GM11168 (cell line): ENCODE results near the gene TSPAN31.

Experiments
- in situ Hi-C: fragments of 300-500 bp; cut with MboI; formaldehyde crosslinking; loops from one replicate; pipeline ENCODE4 v1.12.0; 2022; ENCODE audit warnings: low sequenced_read_pairs; ENCODE audit not compliant: unreplicated experiment

TSPAN31 gene

DNA sequence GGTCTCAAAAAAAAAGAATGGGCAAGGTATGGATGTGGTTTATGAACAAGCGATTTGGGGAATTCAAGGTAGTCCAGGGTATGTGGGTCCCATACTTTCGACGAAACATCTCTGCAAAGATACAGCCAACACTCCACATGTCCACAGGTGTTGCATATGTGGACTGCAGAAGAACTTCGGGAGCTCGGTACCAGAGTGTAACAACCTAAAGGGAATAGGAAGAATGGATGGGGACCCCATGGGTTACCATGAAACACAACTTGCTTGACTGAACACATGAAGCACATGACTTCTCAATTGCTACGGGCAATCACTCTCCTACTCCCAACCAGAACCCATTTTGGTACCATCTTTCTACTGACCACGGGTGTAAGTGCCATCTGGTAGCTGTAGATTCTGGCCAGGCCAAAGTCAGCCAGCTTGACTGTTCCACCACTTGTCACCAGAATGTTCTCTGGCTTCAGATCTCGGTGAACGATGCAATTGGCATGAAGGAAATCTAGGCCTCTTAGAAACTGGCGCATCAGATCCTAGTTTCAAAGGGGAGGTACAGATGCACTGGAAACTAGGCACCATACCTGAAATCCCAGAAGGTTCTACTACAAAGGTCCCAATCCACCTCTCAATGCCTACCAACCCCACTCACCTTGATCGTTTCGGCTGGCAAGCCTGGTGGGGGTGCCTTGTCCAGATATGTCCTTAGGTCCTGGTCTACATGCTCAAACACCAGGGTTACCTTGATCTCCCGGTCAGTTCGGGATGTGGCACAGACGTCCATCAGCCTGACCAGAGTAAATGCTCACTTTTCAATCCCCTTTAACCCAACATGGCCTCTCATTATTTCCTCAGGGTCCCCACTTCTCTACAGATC lies 6.0 kb downstream of the TSPAN31 start:
- in situ Hi-C loops, result no loop called here

DNA sequence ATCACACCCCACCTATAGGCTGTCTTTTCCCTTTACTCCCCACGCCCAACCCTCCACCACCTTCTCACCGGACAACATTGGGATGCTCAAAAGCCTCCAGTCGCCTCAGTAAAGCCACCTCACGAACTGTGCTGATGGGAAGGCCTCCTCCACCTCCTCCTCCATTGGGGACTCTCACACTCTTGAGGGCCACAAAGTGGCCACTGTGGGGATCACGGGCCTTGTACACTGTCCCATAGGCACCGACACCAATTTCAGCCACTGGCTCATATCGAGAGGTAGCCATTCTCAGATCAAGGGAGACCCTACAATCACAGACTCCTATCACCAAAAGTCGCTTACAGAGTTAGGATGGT lies 6.6 kb downstream of the TSPAN31 start:
- in situ Hi-C loops, result no loop called here

DNA sequence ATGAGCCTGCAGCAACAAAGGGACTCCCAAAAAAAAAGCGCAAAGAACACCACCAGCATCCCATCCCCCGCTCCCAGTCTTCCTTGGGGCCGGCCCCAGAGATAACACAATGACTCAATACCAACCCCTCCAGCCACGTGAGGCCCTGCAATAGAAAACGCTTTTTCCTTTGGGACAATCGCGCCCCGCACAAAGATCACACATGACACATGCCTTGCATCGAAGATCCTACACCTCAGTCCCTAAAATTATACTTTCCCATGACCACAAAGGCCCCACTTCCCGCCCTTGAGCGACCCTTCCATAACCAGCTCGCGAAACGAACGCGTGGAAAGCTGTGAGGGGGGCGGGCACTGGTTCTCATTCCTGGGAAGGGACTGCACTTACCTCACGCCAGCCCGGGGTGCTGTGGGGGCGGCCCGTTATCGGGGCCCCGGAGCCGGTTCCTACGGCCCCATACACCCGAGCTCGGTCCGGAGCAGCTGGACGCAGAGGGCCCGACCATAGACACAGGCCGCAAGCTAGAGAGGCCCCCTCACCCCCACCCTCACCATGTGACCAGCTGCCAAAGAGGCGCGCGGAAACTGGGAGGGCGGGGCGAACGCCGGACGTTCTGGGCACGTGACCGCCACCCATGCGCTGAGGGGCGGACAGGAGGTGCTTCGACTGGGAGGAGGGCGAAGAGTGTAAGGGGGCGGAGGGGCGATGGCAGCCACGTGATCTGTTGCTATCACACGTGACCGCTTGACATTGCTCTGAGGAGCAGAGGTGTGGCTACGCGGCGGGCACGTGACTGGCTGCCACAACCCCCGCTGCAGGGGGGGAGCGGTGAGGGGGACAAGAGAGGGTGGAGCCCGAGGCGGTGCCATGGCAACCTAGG lies 7.2 kb downstream of the TSPAN31 start, which contains the start of gene CDK4:
Gene CDK4, minus strand, starts transcription at position 523 of the 880 bp plus-strand sequence. CDS start 593 bp downstream, outside the sequence.
- in situ Hi-C loops, result no loop called here

DNA sequence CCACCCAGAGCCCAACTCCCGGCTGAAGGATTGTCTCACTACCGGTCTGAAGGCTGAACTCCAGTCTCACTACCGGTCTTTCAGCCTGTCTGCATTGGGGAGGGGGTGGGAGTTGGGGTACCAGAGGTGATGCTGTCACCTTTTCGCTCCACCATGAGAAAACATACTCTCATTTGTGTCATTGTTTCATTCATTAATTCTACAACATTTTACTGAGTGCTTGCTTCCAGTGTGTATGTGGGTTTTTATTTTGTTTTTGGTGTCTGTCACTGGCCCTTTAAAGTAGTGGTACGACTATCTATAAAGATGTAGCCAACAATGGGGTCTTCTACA lies 7.8 kb downstream of the TSPAN31 start:
- in situ Hi-C loops, result no loop called here

DNA sequence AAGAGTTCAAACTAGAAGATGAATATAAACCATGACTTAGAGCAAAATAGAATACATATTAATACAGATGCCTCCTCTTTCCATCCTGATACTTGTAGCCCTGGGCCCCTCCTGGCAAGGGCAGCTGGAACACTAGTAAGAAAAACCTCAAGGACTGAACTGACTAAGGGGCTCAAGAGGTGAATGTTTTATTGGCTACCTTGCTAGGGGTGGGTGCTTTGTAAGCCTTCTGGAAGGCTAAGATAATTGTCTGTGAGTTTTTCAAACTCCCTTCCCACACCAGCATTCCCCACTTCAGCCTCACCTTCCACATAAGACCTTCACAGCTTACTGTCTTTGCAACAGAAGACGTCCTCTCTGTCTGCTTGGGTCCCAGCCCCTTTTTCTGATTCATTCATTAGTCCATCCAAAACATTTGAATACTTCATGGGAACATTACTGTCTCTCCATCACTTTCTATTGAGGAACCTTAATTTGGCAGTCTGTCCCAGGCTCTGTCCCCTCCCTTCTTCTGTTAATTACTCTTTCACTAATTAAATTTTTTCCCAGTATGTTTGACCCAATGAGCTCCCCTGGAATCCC lies 9.0 kb downstream of the TSPAN31 start:
- in situ Hi-C loops, result no loop called here

DNA sequence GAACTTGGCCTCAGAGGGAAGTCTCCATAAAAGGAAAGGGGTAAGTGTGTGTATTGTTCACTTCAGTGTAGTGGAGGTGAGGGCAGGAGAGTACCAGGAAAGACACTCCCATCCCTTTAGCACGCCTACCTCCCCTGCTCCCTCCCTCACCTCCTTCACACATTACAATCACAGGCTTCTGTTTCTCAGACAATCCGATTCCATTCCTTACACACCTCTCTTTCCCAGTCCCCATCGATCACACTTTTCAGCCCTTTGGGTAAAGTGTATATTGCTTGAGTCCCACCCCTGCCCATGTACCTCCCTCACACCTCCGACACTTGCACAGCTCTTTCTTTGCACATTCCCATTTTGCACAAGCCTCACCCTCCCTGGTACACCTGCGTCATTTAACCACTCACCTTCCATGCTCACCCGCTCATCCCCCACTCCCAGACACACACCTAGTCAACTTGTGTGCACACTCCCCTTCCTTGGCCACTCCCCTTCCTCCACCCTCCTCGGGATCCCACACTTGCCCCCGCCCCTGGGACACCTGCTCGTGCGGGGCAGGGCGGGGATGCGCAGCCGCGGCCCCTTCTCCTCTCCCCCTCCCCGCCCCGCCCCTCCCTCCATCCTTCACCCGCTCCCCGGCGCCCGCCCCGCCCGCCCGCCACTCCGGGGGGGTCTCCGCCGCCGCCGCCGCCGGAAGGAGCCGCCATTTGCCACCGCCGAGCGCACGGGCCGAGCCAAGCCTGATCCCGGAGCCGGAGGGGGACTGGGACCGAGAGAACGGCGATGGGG lies 9.8 kb downstream of the TSPAN31 start, which contains the start of gene MARCHF9:
Gene MARCHF9, plus strand, starts transcription at position 693 of the 783 bp plus-strand sequence. CDS start 426 bp downstream, outside the sequence.
- in situ Hi-C loops, result no loop called here

DNA sequence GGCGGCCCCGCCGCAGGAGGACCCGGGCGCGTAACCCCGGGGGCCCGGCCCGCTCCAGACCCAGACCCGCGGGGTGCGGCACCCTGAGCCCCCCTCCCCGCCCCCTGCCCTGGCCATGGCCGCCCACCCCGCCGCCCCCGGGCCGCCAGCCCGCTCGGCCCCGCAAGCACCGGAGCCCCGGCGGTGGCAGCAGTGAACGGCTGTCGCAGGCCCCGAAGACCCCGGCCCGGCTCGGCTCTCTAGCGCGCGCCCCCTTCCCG lies 10.3 kb downstream of the TSPAN31 start:
- in situ Hi-C loops, result no loop called here

DNA sequence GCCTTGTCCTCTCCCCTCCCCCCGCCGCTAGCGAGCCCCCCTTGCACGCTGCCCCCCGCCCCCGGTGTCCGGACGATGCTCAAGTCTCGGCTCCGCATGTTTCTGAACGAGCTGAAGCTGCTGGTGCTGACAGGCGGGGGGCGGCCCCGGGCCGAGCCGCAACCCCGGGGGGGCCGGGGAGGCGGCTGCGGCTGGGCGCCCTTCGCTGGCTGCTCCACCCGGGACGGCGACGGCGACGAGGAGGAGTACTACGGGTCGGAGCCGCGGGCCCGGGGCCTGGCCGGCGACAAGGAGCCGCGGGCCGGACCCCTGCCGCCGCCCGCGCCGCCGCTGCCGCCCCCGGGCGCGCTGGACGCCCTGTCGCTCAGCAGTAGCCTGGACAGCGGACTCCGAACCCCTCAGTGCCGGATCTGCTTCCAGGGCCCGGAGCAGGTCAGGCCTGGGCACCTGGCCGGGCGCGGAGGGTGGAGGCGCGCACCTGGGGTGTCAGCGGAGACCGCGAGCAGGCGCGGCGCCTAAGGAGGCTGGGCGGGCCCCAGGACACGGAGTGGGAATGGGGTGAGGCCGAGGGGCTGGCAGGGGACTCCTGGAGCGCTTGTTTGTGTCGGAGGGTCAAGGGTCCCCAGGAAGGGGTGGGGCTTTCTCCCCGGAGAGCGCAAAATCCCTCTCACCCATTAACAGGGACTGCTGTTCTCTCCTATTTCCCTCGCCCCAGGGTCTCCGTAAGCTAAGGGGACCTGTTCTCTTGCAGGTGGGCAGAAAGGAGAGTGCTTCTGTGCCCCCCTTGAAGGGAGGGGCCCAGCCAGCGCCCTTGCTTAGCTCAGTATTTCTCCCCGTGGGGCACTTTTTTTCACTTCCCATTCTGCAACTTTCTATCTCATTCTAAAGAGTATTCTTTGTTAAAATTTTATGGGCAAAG lies 10.9 kb downstream of the TSPAN31 start:
- in situ Hi-C loops, result no loop called here

DNA sequence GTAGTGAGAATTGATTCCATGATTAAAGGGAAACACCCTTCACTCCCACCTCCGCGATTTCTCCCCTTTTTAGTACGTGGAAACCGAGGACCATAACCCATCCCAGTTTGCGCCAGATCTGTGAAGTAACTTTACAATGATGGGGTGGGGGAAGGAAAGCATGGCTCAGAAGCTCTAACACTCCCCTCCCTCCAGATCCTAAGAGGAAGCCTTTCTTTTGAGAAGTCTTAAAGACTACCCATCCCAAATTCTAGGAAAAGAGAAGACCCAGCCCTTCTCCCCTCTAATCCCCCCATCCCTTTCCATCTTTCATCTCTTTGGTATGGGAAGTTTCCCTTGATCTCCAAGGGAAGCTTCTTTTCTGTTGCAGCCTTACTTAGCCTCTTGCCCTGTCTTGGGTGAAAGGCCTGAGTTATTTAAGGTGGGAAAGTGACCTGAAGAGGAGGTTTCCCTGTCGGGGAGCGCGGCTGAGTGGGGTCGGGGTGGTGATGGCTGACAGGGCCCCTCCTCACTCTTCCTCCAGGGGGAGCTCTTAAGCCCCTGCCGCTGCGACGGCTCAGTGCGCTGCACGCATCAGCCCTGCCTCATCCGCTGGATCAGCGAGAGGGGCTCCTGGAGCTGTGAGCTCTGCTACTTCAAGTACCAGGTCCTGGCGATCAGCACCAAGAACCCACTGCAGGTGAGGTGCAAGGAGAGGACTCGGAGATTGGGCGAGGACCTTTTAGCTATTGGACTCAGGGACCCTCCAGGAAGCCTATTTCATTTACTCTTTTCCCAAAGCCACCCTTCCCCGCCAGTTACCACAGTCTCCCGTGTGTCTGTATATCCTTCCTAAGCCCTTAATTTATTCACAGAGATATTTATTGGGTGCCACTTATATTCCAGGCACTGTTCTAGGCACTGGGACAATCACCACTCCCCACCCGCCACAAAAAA lies 11.8 kb downstream of the TSPAN31 start:
- in situ Hi-C loops, result no loop called here

DNA sequence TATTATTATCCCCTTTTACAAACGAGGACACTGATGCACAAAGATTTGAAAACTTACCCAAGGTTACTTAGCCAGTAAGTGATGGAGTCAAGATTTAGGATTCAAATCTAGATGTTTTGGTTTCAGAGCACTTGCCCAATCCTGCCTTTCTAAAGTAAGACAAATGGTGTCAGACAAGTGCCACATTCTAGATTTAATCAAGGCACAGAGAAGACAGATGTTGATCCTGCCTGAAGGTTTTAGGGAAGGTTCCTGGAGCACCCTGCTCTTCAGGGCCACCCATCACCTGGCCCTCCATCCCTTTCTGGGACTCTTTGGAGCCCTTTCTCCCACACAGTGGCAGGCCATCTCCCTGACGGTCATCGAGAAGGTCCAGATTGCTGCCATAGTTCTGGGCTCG lies 12.9 kb downstream of the TSPAN31 start:
- in situ Hi-C loops, result no loop called here

DNA sequence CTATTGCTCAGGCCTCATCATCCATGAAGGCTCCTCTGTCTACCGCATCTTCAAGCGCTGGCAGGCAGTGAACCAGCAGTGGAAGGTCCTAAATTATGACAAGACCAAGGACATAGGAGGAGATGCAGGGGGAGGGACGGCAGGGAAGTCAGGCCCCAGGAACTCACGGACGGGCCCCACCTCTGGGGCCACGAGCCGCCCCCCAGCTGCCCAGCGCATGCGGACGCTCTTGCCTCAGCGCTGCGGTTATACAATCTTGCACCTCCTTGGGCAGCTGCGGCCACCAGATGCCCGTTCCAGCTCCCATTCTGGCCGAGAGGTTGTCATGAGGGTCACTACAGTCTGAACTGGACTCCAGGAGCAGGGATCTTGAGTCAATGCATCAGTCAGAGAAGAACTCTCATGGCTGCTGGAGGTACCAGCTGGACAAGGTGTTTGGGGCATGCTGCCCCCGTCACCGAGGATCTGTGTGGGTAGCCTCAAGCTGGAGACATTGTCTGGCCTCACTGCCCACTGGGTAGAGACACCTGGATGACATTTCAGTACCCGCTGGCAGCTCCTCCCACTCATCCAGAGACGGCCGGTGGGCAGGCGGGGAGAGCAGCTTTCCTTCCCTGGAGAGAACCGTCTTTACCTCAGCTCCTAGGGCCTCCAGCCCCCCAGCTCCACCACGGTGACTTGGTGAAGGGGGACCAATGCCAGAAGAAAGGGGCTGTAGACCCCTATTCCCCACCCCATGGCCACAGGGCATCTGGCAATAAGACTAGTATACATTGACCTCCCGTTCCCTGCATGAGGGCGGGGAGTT lies 13.9 kb downstream of the TSPAN31 start:
- in situ Hi-C loops, result no loop called here

DNA sequence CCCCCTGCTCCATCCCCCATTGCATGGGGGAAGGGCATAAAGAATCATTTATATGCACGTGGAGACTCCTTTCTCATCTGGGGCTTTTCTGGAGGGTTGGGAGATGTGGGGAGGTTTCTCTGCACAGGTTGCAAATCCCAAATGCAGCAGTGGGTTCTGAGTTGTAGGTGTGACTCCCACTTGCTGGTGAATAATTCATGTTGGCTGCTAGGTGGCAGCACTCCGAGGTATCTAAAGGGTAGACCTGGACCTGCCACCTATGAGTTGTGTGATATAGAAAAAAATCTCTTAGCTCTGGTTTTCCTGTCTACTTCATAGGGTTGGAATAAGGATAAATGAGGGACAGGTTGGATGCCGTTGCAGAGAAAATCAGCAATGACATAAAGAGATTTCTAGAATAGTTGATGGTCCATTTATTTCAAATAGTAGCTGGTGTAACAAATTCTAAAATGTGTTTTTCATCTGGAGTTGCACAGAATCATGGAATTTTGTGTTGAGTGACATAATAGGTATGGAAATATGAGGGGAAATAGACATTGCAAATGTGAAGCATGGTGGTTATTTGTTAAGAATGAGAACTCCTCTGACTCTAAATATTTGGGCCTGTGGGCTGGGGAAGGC lies 14.6 kb downstream of the TSPAN31 start:
- in situ Hi-C loops, result no loop called here

DNA sequence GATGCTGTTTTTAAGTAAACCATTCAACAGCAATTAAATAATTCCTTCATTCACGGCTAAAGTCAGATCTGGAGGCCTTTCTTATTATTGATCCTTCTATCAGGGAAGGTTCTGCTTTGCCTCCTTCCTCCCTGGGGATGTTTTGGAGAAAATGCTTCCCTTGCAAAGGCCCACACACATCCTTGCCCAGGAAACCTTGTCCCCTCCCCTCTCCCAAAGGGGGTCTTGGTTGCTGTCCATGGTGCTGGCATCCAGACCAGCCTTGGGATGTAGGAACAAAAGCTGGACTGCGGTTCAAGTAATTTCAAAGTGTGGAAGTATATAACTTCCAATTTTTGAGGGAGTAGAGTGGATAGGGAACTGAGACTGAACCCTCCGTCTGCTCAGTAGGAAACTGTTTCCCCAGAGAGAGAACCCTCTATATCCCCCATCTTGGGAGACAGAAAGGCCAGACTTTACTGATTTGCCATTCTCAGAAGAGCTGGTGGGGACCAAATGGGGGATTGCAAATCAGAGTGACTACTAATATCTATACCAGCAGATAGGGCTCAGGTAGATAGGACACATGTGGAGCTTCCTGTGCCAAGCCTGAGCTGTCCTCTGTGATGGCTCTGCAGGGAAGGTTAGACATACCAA lies 15.6 kb downstream of the TSPAN31 start:
- in situ Hi-C loops, result no loop called here

DNA sequence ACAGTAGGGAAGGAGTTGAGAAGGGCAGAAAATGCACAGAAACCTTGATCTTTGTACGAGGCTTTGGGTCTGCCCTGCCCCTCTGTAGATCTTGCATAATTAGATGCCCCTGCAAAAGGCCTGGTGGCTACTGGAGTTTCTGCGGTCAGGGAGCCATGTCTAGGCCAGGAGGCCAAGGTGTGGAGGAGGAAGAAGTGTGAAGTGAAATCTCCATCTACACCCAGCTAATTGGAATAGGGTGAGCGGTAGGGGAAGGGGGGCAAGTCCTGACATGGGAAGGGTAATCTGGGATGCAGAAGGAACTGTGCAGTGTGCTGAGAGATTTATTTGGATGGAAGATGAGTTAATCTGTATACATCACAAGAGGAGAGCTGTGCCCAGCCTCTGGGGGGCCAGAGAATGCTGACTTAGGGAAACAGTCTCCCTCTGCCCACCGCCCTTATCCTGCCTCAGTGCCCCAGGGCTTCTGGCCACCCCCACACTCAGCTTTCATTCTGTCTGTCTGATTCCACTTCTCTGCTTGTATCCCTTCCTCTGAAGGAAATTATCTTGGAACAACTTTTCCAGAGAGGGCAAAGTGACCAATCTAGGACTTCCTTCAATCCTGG lies 16.7 kb downstream of the TSPAN31 start:
- in situ Hi-C loops, result no loop called here

DNA sequence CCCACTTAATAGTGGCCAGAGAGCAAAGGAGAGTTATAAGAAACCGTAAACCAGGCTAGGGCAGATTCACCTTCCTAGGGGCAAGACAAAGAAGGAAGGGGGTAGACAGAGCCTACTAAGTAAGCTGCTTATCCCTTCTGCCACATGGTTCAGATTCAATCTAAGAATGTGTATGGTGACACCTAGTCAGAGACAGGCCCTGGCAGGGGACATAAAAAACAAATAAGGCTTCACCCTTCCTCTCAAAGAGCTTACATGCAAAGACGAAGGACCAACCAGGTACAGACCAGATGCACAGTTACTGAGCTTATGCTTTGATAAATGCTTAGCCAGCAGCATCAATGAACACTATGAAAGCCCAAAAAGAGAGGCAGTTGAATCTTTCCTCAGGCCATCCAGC lies 17.6 kb downstream of the TSPAN31 start:
- in situ Hi-C loops, result no loop called here
